H1 (cell line): ENCODE results near the gene RPS6KA2. TPM values are rescaled to one million over a fixed set of nuclear protein-coding genes. Genes with fewer than 3 reads are reported as not detected.

Source experiments
- CBX5 ChIP-seq: fragments of 300-800, 300-1000 bp; sonication (generic); IDR thresholded peaks from 2 replicates; pipeline ENCODE4 v1.7.1; 2016; ENCODE audit warnings: antibody characterized with exemption, low read length, low read depth
- CHD1 ChIP-seq: IDR thresholded peaks from 2 replicates; pipeline ENCODE4 v1.6.1; 2012; ENCODE audit warnings: low read depth, low read length, improper control_type of control experiment
- GABPA ChIP-seq: IDR thresholded peaks from 2 replicates; pipeline ENCODE4 v1.6.1; 2011; ENCODE audit warnings: mild to moderate bottlenecking, low read length, moderate library complexity, borderline replicate concordance; ENCODE audit not compliant: insufficient read depth
- polyA plus RNA-seq, 7 experiments: library from polyadenylated mRNA; depleted of rRNA in 3 of 7; stranded (reverse) in 5 of 7; unstranded in 2 of 7; fragments of >200 nt in 5 of 7; fragments of 200-250 nt in 2 of 7; gene quantifications; 1 replicate in 5 of 7; 2 replicates in 1 of 7; 4 replicates in 1 of 7; pipeline versions ENCODE4 v1.2.1 to v1.2.3, GENCODE V29; 2011 to 2013; ENCODE audit warnings: missing spikeins in 2 of 7, mixed read lengths in 2 of 7
- total RNA-seq: library from RNA; stranded (reverse); fragmentation: NEBNext Ultra II Directional; extraction: Animal tissue kit (Norgen Biotek cat#: 25700); gene quantifications from 2 replicates; pipeline ENCODE4 v1.2.1, GENCODE V29; 2021

RPS6KA2 gene
- total and polyA plus RNA-seq, 2 of the 8 experiments (the other 6 are each of a cell fraction or from before 2014, with no cell fraction given) = 8.8 to 25.7 TPM

- TF ChIP-seq GABPA = no peak
- TF ChIP-seq CHD1 = no peak
- TF ChIP-seq CBX5 = no peak
Observed at GRCh38 chr6:166476634-166477215, 150.3 kb downstream of the RPS6KA2 start (continued).
